Body of pancreas (tissue), 4 donors: ENCODE measurements around the gene FBRSL1.

Source experiments
- CTCF ChIP-seq, 7 experiments: fragments of 450-650 bp in 4 of 7; fragments of 200-600 bp in 3 of 7; sonication (generic) in 3 of 7; IDR thresholded peaks; one replicate each; pipeline ENCODE4 v1.5.1; 2016 to 2019; ENCODE audit warnings: antibody characterized with exemption in 7 of 7
- POLR2A ChIP-seq, 3 donors: fragments of 450-650 bp; IDR thresholded peaks; one replicate each; pipeline ENCODE4 v1.6.1; 2016; ENCODE audit warnings: antibody characterized with exemption in 3 of 3, mild to moderate bottlenecking in 2 of 3

- no peak for TF ChIP-seq POLR2A (IDR thresholded peaks at IDR 0.05)
- TF ChIP-seq CTCF (IDR thresholded peaks at IDR 0.05), result no peak
Measured at GRCh38 chr12:132528564-132529106, 38.7 kb downstream of the FBRSL1 start.
